Transverse colon (tissue), 4 donors: ENCODE measurements around the gene MACROH2A1. TPM values are rescaled to one million over a fixed set of nuclear protein-coding genes. Genes with fewer than 3 reads are reported as not detected.
"Not testable (repeated sequence)": the region's sequence is repeated elsewhere in the genome, so short reads cannot be mapped to it uniquely, and the experiment has no call there.

Experiments used
- DNase-seq: peaks from one replicate; pipeline ENCODE4 v3.0.0-alpha.2; 2019
- H3K27ac ChIP-seq, 4 donors: fragments of 200-600 bp; sonication (generic); 2 replicates each; pipeline ENCODE4 v1.5.1; 2016 to 2018; ENCODE audit warnings: inconsistent platforms in 4 of 4
- H3K27me3 ChIP-seq: fragments of 200-600 bp; sonication (generic); 2 replicates; pipeline ENCODE4 v1.5.1; 2017; ENCODE audit warnings: inconsistent platforms
- H3K36me3 ChIP-seq, 4 donors: fragments of 200-600 bp; sonication (generic); 2 replicates each; pipeline ENCODE4 v1.5.1; 2017 to 2019; ENCODE audit warnings: inconsistent platforms in 4 of 4
- H3K4me1 ChIP-seq, 4 donors: fragments of 200-600 bp; sonication (generic); 2 replicates each; pipeline ENCODE4 v1.5.1; 2017 to 2020; ENCODE audit warnings: inconsistent platforms in 4 of 4
- H3K4me3 ChIP-seq, 4 donors: fragments of 200-600 bp; sonication (generic); 1 replicate in 1 of 4; 2 replicates in 3 of 4; pipeline versions ENCODE4 v1.5.1 to v1.6.1; 2017 to 2019; ENCODE audit warnings: inconsistent platforms in 4 of 4
- H3K9me3 ChIP-seq, 2 donors: fragments of 200-600 bp; sonication (generic); 2 replicates each; pipeline ENCODE4 v1.5.1; 2017 to 2019; ENCODE audit warnings: inconsistent platforms in 2 of 2
- EP300 ChIP-seq: sonication (generic); formaldehyde crosslinking; IDR thresholded peaks from one replicate; pipeline ENCODE4 v1.6.1; 2017; ENCODE audit warnings: antibody characterized with exemption, low read depth
- POLR2A ChIP-seq: fragments of 450-650 bp; IDR thresholded peaks from one replicate; pipeline ENCODE4 v1.6.1; 2016; ENCODE audit warnings: antibody characterized with exemption, mild to moderate bottlenecking, moderate library complexity
- POLR2AphosphoS5 ChIP-seq, 3 donors: sonication (generic); formaldehyde crosslinking; IDR thresholded peaks; one replicate each; pipeline ENCODE4 v1.6.1; 2016; ENCODE audit warnings: antibody characterized with exemption in 3 of 3
- whole genome bisulfite sequencing, 2 donors: methylation state at CpG; one replicate each; pipeline ENCODE4 v1.1.5; 2018; ENCODE audit warnings: low coverage in 1 of 2; 5-methylcytosine and 5-hydroxymethylcytosine counted together
- in situ Hi-C, 4 donors: fragments of 200-750 bp; cut with MboI; loops; one replicate each; pipeline versions ENCODE4 v1.15.0 to v1.15.1; 2017; ENCODE audit warnings: low sequenced_read_pairs in 3 of 4, low pct_ligation_motif_present in 1 of 4, low pct_unique_long_range_greater_than_20kb in 1 of 4
- intact Hi-C: fragments of 100-400 bp; cut with DNase I; formaldehyde crosslinking; loops from one replicate; pipeline ENCODE4 v1.15.1; 2023; ENCODE audit warnings: low total_unique reads
- total RNA-seq, 4 donors: library from RNA; depleted of rRNA; stranded (reverse); fragments of >200 nt; gene quantifications; one replicate each; pipeline ENCODE4 v1.1.0, GENCODE V29; 2016
- TF ChIP-seq, protein P1 (sequence below), 5 experiments: fragments of 200-600 bp in 3 of 5; fragments of 450-650 bp in 2 of 5; sonication (generic) in 3 of 5; IDR thresholded peaks; 1 replicate in 2 of 5; 2 replicates in 3 of 5; pipeline ENCODE4 v1.5.1; 2016 to 2017; ENCODE audit warnings: antibody characterized with exemption in 5 of 5, inconsistent platforms in 3 of 5, mild to moderate bottlenecking in 2 of 5, moderate library complexity in 1 of 5

The MACROH2A1 gene
- total RNA-seq, 4 donors from 2014 or later = 190 to 348 (median 314) TPM

DNA sequence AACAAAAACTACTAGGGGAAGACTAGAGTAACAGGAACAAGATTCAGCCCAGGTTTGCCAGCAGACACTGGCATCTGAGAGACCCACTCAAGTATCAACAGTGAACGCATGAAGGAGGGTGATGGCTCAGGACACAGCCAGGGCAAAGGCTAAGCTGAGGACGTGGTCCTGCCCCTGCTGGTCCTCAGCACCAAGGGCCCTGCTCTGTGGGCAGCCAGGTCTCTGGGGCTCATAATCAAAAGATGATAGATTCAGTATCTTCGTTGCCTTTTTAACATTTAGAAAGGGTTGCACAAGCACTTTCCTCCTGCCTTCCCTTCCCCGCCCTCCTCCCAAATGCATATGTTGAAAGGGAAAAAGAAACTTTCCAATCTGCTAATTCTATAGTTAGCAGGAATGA, 31.5 kb downstream of the MACROH2A1 start:
- TF ChIP-seq EP300 (no peak), POLR2AphosphoS5 (IDR thresholded peaks at IDR 0.05) (no peak), POLR2A (no peak)
- TF ChIP-seq, protein P1, sequence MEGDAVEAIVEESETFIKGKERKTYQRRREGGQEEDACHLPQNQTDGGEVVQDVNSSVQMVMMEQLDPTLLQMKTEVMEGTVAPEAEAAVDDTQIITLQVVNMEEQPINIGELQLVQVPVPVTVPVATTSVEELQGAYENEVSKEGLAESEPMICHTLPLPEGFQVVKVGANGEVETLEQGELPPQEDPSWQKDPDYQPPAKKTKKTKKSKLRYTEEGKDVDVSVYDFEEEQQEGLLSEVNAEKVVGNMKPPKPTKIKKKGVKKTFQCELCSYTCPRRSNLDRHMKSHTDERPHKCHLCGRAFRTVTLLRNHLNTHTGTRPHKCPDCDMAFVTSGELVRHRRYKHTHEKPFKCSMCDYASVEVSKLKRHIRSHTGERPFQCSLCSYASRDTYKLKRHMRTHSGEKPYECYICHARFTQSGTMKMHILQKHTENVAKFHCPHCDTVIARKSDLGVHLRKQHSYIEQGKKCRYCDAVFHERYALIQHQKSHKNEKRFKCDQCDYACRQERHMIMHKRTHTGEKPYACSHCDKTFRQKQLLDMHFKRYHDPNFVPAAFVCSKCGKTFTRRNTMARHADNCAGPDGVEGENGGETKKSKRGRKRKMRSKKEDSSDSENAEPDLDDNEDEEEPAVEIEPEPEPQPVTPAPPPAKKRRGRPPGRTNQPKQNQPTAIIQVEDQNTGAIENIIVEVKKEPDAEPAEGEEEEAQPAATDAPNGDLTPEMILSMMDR (IDR thresholded peaks at IDR 0.05) = no peak

DNA sequence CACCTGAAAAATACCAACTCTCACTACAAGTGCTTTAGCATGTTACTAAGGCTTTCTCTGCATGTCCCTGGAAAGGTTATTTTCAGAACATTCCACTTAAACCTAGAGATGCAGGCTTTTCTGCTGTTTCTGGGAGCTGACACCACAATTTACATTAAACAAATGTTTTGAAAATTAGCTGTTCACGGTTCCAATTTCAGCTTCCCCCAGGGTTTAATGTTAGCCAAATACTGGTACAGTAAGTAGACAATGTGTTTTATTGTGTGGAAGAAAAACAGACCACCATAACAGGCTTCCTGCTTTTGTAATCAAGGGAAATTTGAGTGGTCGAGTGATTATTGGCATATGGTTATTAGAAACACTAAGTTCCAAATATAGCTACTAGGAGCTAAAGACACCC, 32.0 kb downstream of the MACROH2A1 start:
- DNase-seq = no peak
- intact Hi-C loops (no loop called here), in situ Hi-C loops (no loop called here)
- H3K4me3 ChIP-seq = no peak overlapping the region
- no peak for TF ChIP-seq POLR2AphosphoS5 (IDR thresholded peaks at IDR 0.05)
- no peak for TF ChIP-seq EP300
- TF ChIP-seq, protein P1 (IDR thresholded peaks at IDR 0.05) = no peak
- TF ChIP-seq POLR2A = no peak
- H3K9me3 ChIP-seq = no peaks in the 10 kb centered on the region
- WGBS, 2 donors = 53 to 83% methylated on average over 1 to 2 of the region's 2 CpGs
- H3K4me1 ChIP-seq = peaks cover 22 to 47% (median 39%) of the 10 kb centered on the region in 4 donors
- H3K27ac ChIP-seq = peak overlapping the region in 1 of 4 donors; percentile 87
- H3K27me3 ChIP-seq = no peaks in the 10 kb centered on the region
- H3K36me3 ChIP-seq = peaks cover 0 to 24% (median 0%) of the 10 kb centered on the region in 4 donors

More for the DNA sequence above, 31.5 kb downstream of the MACROH2A1 start:
- no peak overlapping the region for H3K4me3 ChIP-seq
- DNase-seq = no peak
- in situ Hi-C loops = no loop called here
- intact Hi-C loops = no loop called here
- peak overlapping the region in 1 of 4 donors; percentile 34 for H3K27ac ChIP-seq
- 83 to 90% methylated on average over 2 to 4 of the region's 4 CpGs for whole genome bisulfite sequencing, 2 donors
- no peaks in the 10 kb centered on the region for H3K9me3 ChIP-seq
- H3K36me3 ChIP-seq = peaks cover 0 to 24% (median 0%) of the 10 kb centered on the region in 4 donors
- peaks cover 27 to 51% (median 44%) of the 10 kb centered on the region in 4 donors for H3K4me1 ChIP-seq
- H3K27me3 ChIP-seq = no peaks in the 10 kb centered on the region

DNA sequence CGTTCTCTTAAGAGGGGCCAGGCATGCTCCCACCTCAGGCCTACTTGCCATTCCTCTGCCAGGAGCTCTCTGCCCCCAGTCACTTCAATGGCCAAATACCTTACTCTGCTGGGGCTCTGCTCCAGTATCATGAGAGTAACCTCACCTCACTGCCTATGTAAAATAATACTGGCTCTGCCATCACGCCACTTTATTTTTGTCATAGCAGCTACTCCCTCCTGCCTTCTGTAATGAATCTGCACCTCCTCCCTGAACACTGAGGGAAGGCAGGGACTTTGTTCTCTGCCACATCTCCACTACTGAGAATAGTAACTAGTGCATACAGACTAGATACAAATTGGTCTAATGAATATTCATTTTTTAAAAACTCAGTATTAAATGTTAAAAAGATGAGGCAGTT, 33.8 kb downstream of the MACROH2A1 start:
- H3K36me3 ChIP-seq = peaks cover 0 to 24% (median 0%) of the 10 kb centered on the region in 4 donors
- H3K27ac ChIP-seq = peak overlapping the region; percentile 68 to 87 (median 76)
- 39 to 40% methylated on average over 1 to 2 of the region's 2 CpGs for WGBS, 2 donors

DNA sequence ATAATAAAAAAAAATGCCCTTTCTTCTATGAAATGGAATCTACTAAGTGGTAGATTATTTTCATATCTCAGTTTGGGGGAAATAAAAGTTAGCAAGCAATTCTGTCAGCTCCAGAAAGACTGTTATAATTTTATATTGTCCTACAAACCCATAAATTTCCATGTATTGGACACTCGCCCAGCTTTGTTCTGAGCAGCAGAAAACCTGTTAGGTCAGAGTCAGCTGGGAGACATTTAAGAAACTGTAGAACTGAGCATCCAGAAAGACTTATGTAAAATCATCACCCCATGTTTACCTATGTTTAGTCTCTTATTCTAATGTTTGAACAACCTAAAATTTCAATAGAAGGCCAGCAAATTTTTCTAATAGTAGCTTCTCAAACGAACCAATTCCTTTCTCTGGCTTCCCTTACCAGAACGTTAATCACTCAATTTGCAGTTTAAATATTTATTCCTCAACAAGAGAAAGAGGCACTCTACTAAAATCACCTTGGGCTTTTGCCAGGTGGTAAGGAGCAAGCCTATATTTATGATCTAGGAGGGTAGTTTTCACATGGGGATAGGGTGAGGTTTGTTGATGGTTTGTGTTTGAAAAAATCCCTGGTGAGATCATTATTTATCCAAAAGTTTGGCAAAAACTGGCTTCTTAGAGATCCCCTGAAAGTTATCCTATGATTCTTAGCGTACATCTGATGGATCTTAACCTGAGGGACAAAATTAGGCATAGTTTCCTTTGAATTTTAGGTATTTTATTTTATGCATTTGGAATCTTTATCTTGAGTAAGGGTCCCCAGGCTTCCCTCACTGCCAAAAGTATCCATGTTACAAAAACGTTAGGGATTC, 34.4 kb downstream of the MACROH2A1 start:
- H3K36me3 ChIP-seq = peaks cover 0 to 21% (median 0%) of the 10 kb centered on the region in 4 donors
- TF ChIP-seq, protein P1 (IDR thresholded peaks at IDR 0.05) = no peak
- TF ChIP-seq POLR2AphosphoS5 (IDR thresholded peaks at IDR 0.05) = peak in 1 of 3 donors; percentile 34

More for the DNA sequence above, 33.8 kb downstream of the MACROH2A1 start:
- TF ChIP-seq, protein P1 (IDR thresholded peaks at IDR 0.05) = no peak
- TF ChIP-seq POLR2A (no peak), EP300 (no peak), POLR2AphosphoS5 (IDR thresholded peaks at IDR 0.05) (no peak)
- intact Hi-C loops (no loop called here), in situ Hi-C loops (no loop called here)
- H3K27me3 ChIP-seq = no peaks in the 10 kb centered on the region
- no peaks in the 10 kb centered on the region for H3K9me3 ChIP-seq
- no peak for DNase-seq
- no peak overlapping the region for H3K4me3 ChIP-seq
- peaks cover 20 to 49% (median 35%) of the 10 kb centered on the region in 4 donors for H3K4me1 ChIP-seq

DNA sequence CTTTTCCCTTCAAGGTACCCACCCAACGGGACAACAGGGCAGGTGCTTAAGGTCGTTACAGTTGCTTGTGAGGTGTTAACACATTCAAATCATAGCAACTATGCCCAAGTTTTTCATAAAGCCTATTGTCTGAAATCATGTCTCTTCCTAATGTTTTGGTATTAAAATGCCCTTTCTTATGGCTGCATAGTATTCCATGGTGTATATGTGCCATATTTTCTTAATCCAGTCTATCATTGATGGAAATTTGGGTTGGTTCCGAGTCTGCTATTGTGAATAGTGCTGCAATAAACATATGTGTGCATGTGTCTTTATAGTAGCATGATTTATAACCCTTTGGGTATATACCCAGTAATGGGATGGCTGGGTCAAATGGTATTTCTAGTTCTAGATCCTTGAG, 35.7 kb downstream of the MACROH2A1 start:
- intact Hi-C loops, DNase-seq, H3K27ac ChIP-seq, H3K9me3 ChIP-seq, H3K27me3 ChIP-seq, H3K4me3 ChIP-seq, in situ Hi-C loops: not testable (repeated sequence)
- WGBS, 2 donors = 64 to 70% methylated on average over 3 of the region's 3 CpGs
- peaks cover 0 to 13% (median 0%) of the 10 kb centered on the region in 4 donors for H3K36me3 ChIP-seq
- H3K4me1 ChIP-seq = peaks cover 20 to 55% (median 37%) of the 10 kb centered on the region in 4 donors

More for the DNA sequence above, 34.4 kb downstream of the MACROH2A1 start:
- Histone ChIP-seq H3K4me1 (peaks cover 20 to 55% (median 37%) of the 10 kb centered on the region in 4 donors), H3K27me3 (no peaks in the 10 kb centered on the region), H3K9me3 (no peaks in the 10 kb centered on the region), H3K4me3 (no peak overlapping the region), H3K27ac (peak overlapping the region; percentile 68 to 87 (median 76))
- WGBS, 2 donors = 26 to 37% methylated on average over 4 to 5 of the region's 5 CpGs
- no peak for DNase-seq
- intact Hi-C loops (no loop called here), in situ Hi-C loops (no loop called here)
